T follicular helper cell (primary cell): ENCODE results near the gene ADIG.
"Not testable (repeated sequence)": the region's sequence is repeated elsewhere in the genome, so short reads cannot be mapped to it uniquely, and the experiment has no call there.

Experiments used
- DNase-seq: peaks from one replicate; pipeline ENCODE4 v3.0.0-alpha.2; 2020; ENCODE audit warnings: low read depth

ADIG gene

GRCh38 chr20:38569747-38570525, 11.1 kb upstream of the ADIG start:
- DNase-seq, result no peak

- DNase-seq, result no peak
Observed at GRCh38 chr20:38573413-38573812, 7.6 kb upstream of the ADIG start.

GRCh38 chr20:38579219-38579910, 1.6 kb upstream of the ADIG start:
- DNase-seq, result no peak

GRCh38 chr20:38579921-38580320, 1.1 kb upstream of the ADIG start:
- DNase-seq, result no peak

GRCh38 chr20:38581830-38582358, 897 bp downstream of the ADIG start:
- no peak for DNase-seq

- no peak for DNase-seq
Observed at GRCh38 chr20:38583306-38583705, 2.3 kb downstream of the ADIG start.

GRCh38 chr20:38584099-38584763, 3.2 kb downstream of the ADIG start:
- no peak for DNase-seq

GRCh38 chr20:38585404-38586180, 4.6 kb downstream of the ADIG start:
- DNase-seq, result no peak

GRCh38 chr20:38586181-38586525, 5.2 kb downstream of the ADIG start:
- no peak for DNase-seq

- DNase-seq, result no peak
Observed at GRCh38 chr20:38588303-38588702, 7.3 kb downstream of the ADIG start.

GRCh38 chr20:38589351-38589750, 8.4 kb downstream of the ADIG start:
- no peak for DNase-seq

- no peak for DNase-seq
Observed at GRCh38 chr20:38589967-38590675, 9.1 kb downstream of the ADIG start.

GRCh38 chr20:38590676-38591473, 9.9 kb downstream of the ADIG start:
- no peak for DNase-seq

GRCh38 chr20:38591474-38592410, 10.7 kb downstream of the ADIG start:
- DNase-seq, result no peak

- not testable (repeated sequence) for DNase-seq
Observed at GRCh38 chr20:38592411-38592790, 11.4 kb downstream of the ADIG start.

GRCh38 chr20:38594281-38594680, 13.3 kb downstream of the ADIG start:
- not testable (repeated sequence) for DNase-seq

GRCh38 chr20:38595886-38596285, 14.9 kb downstream of the ADIG start:
- not testable (repeated sequence) for DNase-seq

GRCh38 chr20:38599410-38599882, 18.4 kb downstream of the ADIG start:
- DNase-seq, result no peak

- DNase-seq, result no peak
Observed at GRCh38 chr20:38600057-38600456, 19.1 kb downstream of the ADIG start.
